Tibial artery (tissue), 4 donors: ENCODE data around the gene GLI3.

Experiments used
- DNase-seq, 2 donors: peaks; one replicate each; pipeline ENCODE4 v3.0.0-alpha.2; 2019
- H3K27ac ChIP-seq, 2 donors: fragments of 200-600 bp; sonication (generic) in 1 of 2; 1 replicate in 1 of 2; 2 replicates in 1 of 2; pipeline ENCODE4 v1.5.1; 2018 to 2019; ENCODE audit warnings: mild to moderate bottlenecking in 1 of 2
- H3K27me3 ChIP-seq, 2 donors: fragments of 200-600 bp; sonication (generic) in 1 of 2; one replicate each; pipeline versions ENCODE4 v1.5.1 to v1.6.0; 2016 to 2019
- H3K36me3 ChIP-seq, 3 donors: fragments of 200-600 bp; sonication (generic) in 2 of 3; one replicate each; pipeline ENCODE4 v1.5.1; 2016 to 2019; ENCODE audit warnings: mild to moderate bottlenecking in 2 of 3
- H3K4me1 ChIP-seq, 4 donors: fragments of 200-600 bp; sonication (generic) in 2 of 4; 1 replicate in 3 of 4; 2 replicates in 1 of 4; pipeline ENCODE4 v1.5.1; 2016 to 2019
- H3K4me3 ChIP-seq, 2 donors: fragments of 200-600 bp; sonication (generic) in 1 of 2; 1 replicate in 1 of 2; 2 replicates in 1 of 2; pipeline ENCODE4 v1.5.1; 2018 to 2019; ENCODE audit warnings: mild to moderate bottlenecking in 2 of 2
- H3K9me3 ChIP-seq, 3 donors: fragments of 200-600 bp; sonication (generic) in 1 of 3; one replicate each; pipeline ENCODE4 v1.5.1; 2016 to 2019
- intact Hi-C: fragments of 100-400 bp; cut with DNase I; formaldehyde crosslinking; loops from one replicate; pipeline ENCODE4 v1.15.0; 2023; ENCODE audit warnings: low total_unique reads
- TF ChIP-seq, protein P1 (sequence below), 2 experiments: fragments of 200-600 bp in 1 of 2; fragments of 450-650 bp in 1 of 2; IDR thresholded peaks; one replicate each; pipeline ENCODE4 v1.5.1; 2017 to 2019; ENCODE audit warnings: antibody characterized with exemption in 2 of 2, mild to moderate bottlenecking in 1 of 2, moderate library complexity in 1 of 2

The GLI3 gene

DNA sequence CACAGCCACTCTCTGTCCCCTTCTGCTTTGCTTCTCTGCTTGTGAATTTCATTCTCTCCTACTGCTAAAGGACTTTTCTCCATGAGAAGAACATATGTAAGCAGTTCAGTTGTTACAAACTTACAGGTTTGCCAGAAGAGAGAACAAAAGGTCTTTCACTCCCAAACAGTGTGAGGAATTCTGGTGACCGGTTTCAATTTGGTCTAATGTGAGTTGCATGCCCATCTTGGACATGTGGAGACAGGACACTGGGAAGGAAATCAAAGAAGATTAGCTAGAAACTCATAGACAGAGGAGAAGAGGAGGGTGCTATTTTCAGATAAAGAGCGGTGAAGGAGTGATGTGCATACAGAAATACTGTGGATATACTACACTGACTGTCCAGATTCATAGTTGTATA is 324.6 kb downstream of the GLI3 start:
- Histone ChIP-seq H3K36me3 (no peaks in the 10 kb centered on the region), H3K27me3 (no peaks in the 10 kb centered on the region), H3K27ac (no peak overlapping the region), H3K9me3 (no peaks in the 10 kb centered on the region), H3K4me1 (peaks cover 0 to 41% (median 12%) of the 10 kb centered on the region in 4 donors), H3K4me3 (no peak overlapping the region)
- DNase-seq = no peak
- TF ChIP-seq, protein P1, sequence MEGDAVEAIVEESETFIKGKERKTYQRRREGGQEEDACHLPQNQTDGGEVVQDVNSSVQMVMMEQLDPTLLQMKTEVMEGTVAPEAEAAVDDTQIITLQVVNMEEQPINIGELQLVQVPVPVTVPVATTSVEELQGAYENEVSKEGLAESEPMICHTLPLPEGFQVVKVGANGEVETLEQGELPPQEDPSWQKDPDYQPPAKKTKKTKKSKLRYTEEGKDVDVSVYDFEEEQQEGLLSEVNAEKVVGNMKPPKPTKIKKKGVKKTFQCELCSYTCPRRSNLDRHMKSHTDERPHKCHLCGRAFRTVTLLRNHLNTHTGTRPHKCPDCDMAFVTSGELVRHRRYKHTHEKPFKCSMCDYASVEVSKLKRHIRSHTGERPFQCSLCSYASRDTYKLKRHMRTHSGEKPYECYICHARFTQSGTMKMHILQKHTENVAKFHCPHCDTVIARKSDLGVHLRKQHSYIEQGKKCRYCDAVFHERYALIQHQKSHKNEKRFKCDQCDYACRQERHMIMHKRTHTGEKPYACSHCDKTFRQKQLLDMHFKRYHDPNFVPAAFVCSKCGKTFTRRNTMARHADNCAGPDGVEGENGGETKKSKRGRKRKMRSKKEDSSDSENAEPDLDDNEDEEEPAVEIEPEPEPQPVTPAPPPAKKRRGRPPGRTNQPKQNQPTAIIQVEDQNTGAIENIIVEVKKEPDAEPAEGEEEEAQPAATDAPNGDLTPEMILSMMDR (IDR thresholded peaks at IDR 0.05) = no peak
- intact Hi-C loops = no loop called here

DNA sequence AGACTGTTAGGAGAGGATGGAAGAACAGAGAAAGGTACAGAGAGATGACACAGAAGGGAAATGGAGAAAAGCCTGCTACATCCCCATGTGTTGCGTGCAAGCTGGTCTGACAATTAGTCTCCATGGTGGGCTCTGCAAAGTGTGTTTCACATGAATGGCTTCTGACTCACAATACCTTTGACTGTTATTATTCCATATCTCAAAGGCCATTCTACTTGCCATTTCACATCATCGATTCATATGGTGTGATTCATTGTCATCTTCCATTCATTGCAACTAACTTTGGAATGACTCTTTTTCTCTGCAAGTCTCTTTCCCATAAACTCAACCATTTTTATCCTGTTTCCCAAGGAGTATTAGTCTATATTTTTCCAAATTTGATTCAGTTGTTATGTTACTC is 325.2 kb downstream of the GLI3 start:
- no peaks in the 10 kb centered on the region for H3K27me3 ChIP-seq
- intact Hi-C loops = no loop called here

More for the DNA sequence above, 325.2 kb downstream of the GLI3 start:
- H3K36me3 ChIP-seq = no peaks in the 10 kb centered on the region
- no peak for DNase-seq
- H3K27ac ChIP-seq = no peak overlapping the region
- H3K4me3 ChIP-seq = no peak overlapping the region
- H3K4me1 ChIP-seq = peaks cover 0 to 35% (median 10%) of the 10 kb centered on the region in 4 donors
- no peaks in the 10 kb centered on the region for H3K9me3 ChIP-seq
- TF ChIP-seq, protein P1 (IDR thresholded peaks at IDR 0.05) = no peak
